Upper lobe of left lung (tissue), 4 donors: Measurements from ENCODE around the gene COL6A3.

Experiments
- CTCF ChIP-seq, 6 experiments: fragments of 450-650 bp in 4 of 6; fragments of 200-600 bp in 2 of 6; sonication (generic) in 2 of 6; IDR thresholded peaks; one replicate each; pipeline ENCODE4 v1.5.1; 2016 to 2019; ENCODE audit warnings: antibody characterized with exemption in 6 of 6
- EP300 ChIP-seq, 4 donors: sonication (generic); formaldehyde crosslinking; IDR thresholded peaks; one replicate each; pipeline ENCODE4 v1.5.1; 2017; ENCODE audit warnings: antibody characterized with exemption in 4 of 4, control low read depth in 2 of 4
- POLR2AphosphoS5 ChIP-seq, 2 donors: sonication (generic); formaldehyde crosslinking; IDR thresholded peaks; one replicate each; pipeline ENCODE4 v1.5.1; 2017; ENCODE audit warnings: antibody characterized with exemption in 2 of 2

GRCh38 chr2:237345411-237345810 lies 68.6 kb downstream of the COL6A3 start:
- TF ChIP-seq CTCF (IDR thresholded peaks at IDR 0.05) (no peak), POLR2AphosphoS5 (IDR thresholded peaks at IDR 0.05) (no peak), EP300 (IDR thresholded peaks at IDR 0.05) (no peak)
